IMR-90 (cell line): Measurements from ENCODE around the gene SNX30. TPM values are rescaled to one million over a fixed set of nuclear protein-coding genes. Genes with fewer than 3 reads are reported as not detected.

Source experiments
- ATAC-seq: fragments of 200-7000 bp; cut with Tn5 transposase; 2 replicates; pipeline ENCODE4 v1.9.1; 2020; ENCODE audit warnings: low read depth, mild to moderate bottlenecking, moderate library complexity
- BruUV-seq: library from RNA; stranded (reverse); fragments of 400-500 nt; replicated peaks from 2 replicates; lab custom pipeline; 2021; lab: Mats Ljungman, UMichigan
- CTCF ChIA-PET: fragments of 300-600 bp; formaldehyde crosslinking; extraction: SDS; loops from one replicate; lab custom pipeline; 2021; ENCODE audit warnings: antibody characterized with exemption; lab: Yijun Ruan, JAX
- POLR2A ChIA-PET: fragments of 300-600 bp; sonication (Branson Sonifier 250); formaldehyde crosslinking; loops from one replicate; lab custom pipeline; 2022; ENCODE audit warnings: antibody characterized with exemption; ENCODE audit not compliant: unreplicated experiment; lab: Charles Lee
- DNase-seq: peaks from one replicate; pipeline ENCODE4 v3.0.0; 2013
- H2AFZ ChIP-seq: replicated peaks from 2 replicates; pipeline ENCODE3; 2013; ENCODE audit warnings: low read length, mild to moderate bottlenecking; ENCODE audit not compliant: poor library complexity
- H2AK5ac ChIP-seq: 2 replicates; pipeline ENCODE4 v1.6.1; 2013; ENCODE audit warnings: low read depth, low read length, inconsistent platforms
- H2AK9ac ChIP-seq: replicated peaks from 2 replicates; pipeline ENCODE3; 2013; ENCODE audit warnings: mild to moderate bottlenecking, low read depth, low read length, moderate library complexity; ENCODE audit not compliant: poor library complexity
- H2BK120ac ChIP-seq: 2 replicates; pipeline ENCODE4 v1.6.1; 2013; ENCODE audit warnings: low read depth, low read length, inconsistent platforms
- H2BK15ac ChIP-seq: 3 replicates; pipeline ENCODE4 v1.6.1; 2013; ENCODE audit warnings: low read depth, low read length, inconsistent platforms
- H2BK20ac ChIP-seq: 2 replicates; pipeline ENCODE4 v1.6.1; 2013; ENCODE audit warnings: low read depth, mild to moderate bottlenecking, inconsistent platforms, low read length, moderate library complexity
- H2BK5ac ChIP-seq: 2 replicates; pipeline ENCODE4 v1.6.1; 2013; ENCODE audit warnings: mild to moderate bottlenecking, low read depth, low read length, inconsistent platforms; ENCODE audit not compliant: poor library complexity, severe bottlenecking
- H3K14ac ChIP-seq: replicated peaks from 2 replicates; pipeline ENCODE4 v1.6.1; 2013; ENCODE audit warnings: low read depth, low read length, inconsistent platforms
- H3K18ac ChIP-seq: 2 replicates; pipeline ENCODE4 v1.6.1; 2013; ENCODE audit warnings: low read depth, low read length, control low read depth
- H3K23ac ChIP-seq: 2 replicates; pipeline ENCODE4 v1.6.1; 2013; ENCODE audit warnings: low read depth, low read length, inconsistent platforms
- H3K27ac ChIP-seq: 2 replicates; pipeline ENCODE4 v1.5.1; 2013; ENCODE audit warnings: mild to moderate bottlenecking, control low read depth, low read length; ENCODE audit not compliant: insufficient read depth
- H3K27me3 ChIP-seq: 2 replicates; pipeline ENCODE4 v1.6.1; 2013; ENCODE audit warnings: low read length; ENCODE audit not compliant: control insufficient read depth, insufficient read depth
- H3K36me3 ChIP-seq: 2 replicates; pipeline ENCODE4 v1.6.1; 2013; ENCODE audit warnings: low read length, mixed read lengths; ENCODE audit not compliant: control insufficient read depth, insufficient read depth
- H3K4ac ChIP-seq: 2 replicates; pipeline ENCODE4 v1.6.1; 2013; ENCODE audit warnings: low read depth, low read length, inconsistent platforms
- H3K4me1 ChIP-seq: 2 replicates; pipeline ENCODE4 v1.6.1; 2013; ENCODE audit warnings: low read length, mixed read lengths; ENCODE audit not compliant: control insufficient read depth, insufficient read depth
- H3K4me2 ChIP-seq: 2 replicates; pipeline ENCODE4 v1.6.1; 2013; ENCODE audit warnings: low read depth, mild to moderate bottlenecking, control low read depth, low read length, moderate library complexity
- H3K4me3 ChIP-seq: 2 replicates; pipeline ENCODE4 v1.5.1; 2013; ENCODE audit warnings: low read depth, mild to moderate bottlenecking, control low read depth, low read length, moderate library complexity; ENCODE audit not compliant: insufficient read depth
- H3K56ac ChIP-seq: 2 replicates; pipeline ENCODE4 v1.6.1; 2013; ENCODE audit warnings: low read length, inconsistent platforms; ENCODE audit not compliant: insufficient read depth; ENCODE audit errors: extremely low read depth
- H3K79me1 ChIP-seq, 2 experiments: 2 replicates each; pipeline ENCODE4 v1.6.1; 2013; ENCODE audit warnings: low read length in 2 of 2, inconsistent platforms in 1 of 2, low read depth in 1 of 2
- H3K9ac ChIP-seq: 2 replicates; pipeline ENCODE4 v1.6.1; 2013; ENCODE audit warnings: low read depth, low read length, control low read depth
- H3K9me1 ChIP-seq: 2 replicates; pipeline ENCODE4 v1.6.1; 2013; ENCODE audit warnings: low read length, inconsistent platforms; ENCODE audit not compliant: insufficient read depth
- H3K9me3 ChIP-seq: 2 replicates; pipeline ENCODE4 v1.6.1; 2013; ENCODE audit warnings: low read length; ENCODE audit not compliant: control insufficient read depth, insufficient read depth
- H4K20me1 ChIP-seq: 2 replicates; pipeline ENCODE4 v1.6.1; 2013; ENCODE audit warnings: low read length, inconsistent platforms; ENCODE audit not compliant: insufficient read depth
- H4K5ac ChIP-seq: 2 replicates; pipeline ENCODE4 v1.6.1; 2013; ENCODE audit warnings: mild to moderate bottlenecking, low read depth, low read length, control low read depth
- H4K8ac ChIP-seq, 2 experiments: 2 replicates each; pipeline ENCODE4 v1.6.1; 2013; ENCODE audit warnings: low read depth in 2 of 2, low read length in 2 of 2, control low read depth in 1 of 2, inconsistent platforms in 1 of 2
- H4K91ac ChIP-seq: 2 replicates; pipeline ENCODE4 v1.6.1; 2013; ENCODE audit warnings: low read depth, low read length, inconsistent platforms; ENCODE audit not compliant: insufficient read depth
- RAD21 ChIP-seq: IDR thresholded peaks from 2 replicates; pipeline ENCODE4 v1.6.1; 2012; ENCODE audit warnings: low read length, improper control_type of control experiment
- RFX5 ChIP-seq: IDR thresholded peaks from 2 replicates; pipeline ENCODE4 v1.8.0; 2012; ENCODE audit warnings: low read depth, mild to moderate bottlenecking, low read length, moderate library complexity
- WGBS, 2 experiments: methylation state at CpG; one replicate each; pipeline versions ENCODE4 v1.1.5 to v1.1.7; 2013; ENCODE audit warnings: missing lambda C conversion rate in 2 of 2; ENCODE audit not compliant: insufficient read length in 1 of 2; ENCODE audit errors: extremely low coverage in 2 of 2; 5-methylcytosine and 5-hydroxymethylcytosine counted together
- dilution Hi-C: fragments of 300-500 bp; cut with HindIII; formaldehyde crosslinking; loops from one replicate; pipeline ENCODE4 v1.14.3; 2018; ENCODE audit warnings: low sequenced_read_pairs; ENCODE audit not compliant: unreplicated experiment
- in situ Hi-C: fragments of 300-500 bp; cut with MboI; formaldehyde crosslinking; loops from 3 replicates; pipeline ENCODE4 v1.14.3; 2019; ENCODE audit warnings: low sequenced_read_pairs, inconsistent platforms, mixed read lengths
- intact Hi-C: fragments of 100-400 bp; cut with micrococcal nuclease; formaldehyde crosslinking; loops from 2 replicates; pipeline ENCODE4 v1.10.0; 2022
- polyA plus RNA-seq, 3 experiments: library from polyadenylated mRNA; depleted of rRNA; stranded (reverse); fragments of >200 nt; gene quantifications; 2 replicates each; pipeline ENCODE4 v1.2.3, GENCODE V29; 2012; ENCODE audit warnings: low replicate concordance in 1 of 3
- total RNA-seq: library from RNA; depleted of rRNA; stranded (reverse); fragments of >200 nt; gene quantifications from 2 replicates; pipeline ENCODE4 v1.2.3, GENCODE V29; 2012

The SNX30 gene
- total and polyA plus RNA-seq, 2 of the 4 experiments (the other 2 are of a cell fraction): 8.0 to 18.8 TPM

GRCh38 chr9:112886351-112886750, 135.8 kb downstream of the SNX30 start:
- Histone ChIP-seq H3K4me2 (no peak overlapping the region), H3K27ac (no peak overlapping the region), H2BK120ac (no peak overlapping the region), H3K9me3 (no peaks in the 10 kb centered on the region), H3K4me3 (no peak overlapping the region), H4K91ac (no peak overlapping the region), H3K36me3 (no peaks in the 10 kb centered on the region), H4K5ac (no peak overlapping the region), H2BK20ac (no peak overlapping the region), H3K9me1 (no peaks in the 10 kb centered on the region; the same call in 1 of the 2 replicates), H3K14ac (no peak overlapping the region), H4K20me1 (no peaks in the 10 kb centered on the region), H3K27me3 (peaks cover 15% of the 10 kb centered on the region; the same call in 1 of the 2 replicates), H3K4me1 (peaks cover 3% of the 10 kb centered on the region), H3K23ac (no peak overlapping the region), H2BK15ac (no peak overlapping the region), H3K56ac (no peak overlapping the region), H2AFZ (no peak overlapping the region), H3K9ac (no peak overlapping the region), H3K4ac (no peak overlapping the region), H2BK5ac (no peak overlapping the region), H3K79me1 (no peaks in the 10 kb centered on the region), H4K8ac (no peak overlapping the region), H2AK9ac (no peak overlapping the region), H2AK5ac (no peak overlapping the region), H3K18ac (no peak overlapping the region)
- intact Hi-C loops (no loop called here), in situ Hi-C loops (no loop called here), dilution Hi-C loops (no loop called here)
- BruUV-seq: no TSS peak
- ChIA-PET POLR2A (no interaction called here), CTCF (no interaction called here)
- no peak for TF ChIP-seq RFX5
- no peak for TF ChIP-seq RAD21
- no CpG with 5 or more reads among the region's 4 CpGs for WGBS, 2 experiments
- DNase-seq: no peak
- no peak for ATAC-seq
